HG03045 (cell line): ENCODE measurements around the gene MPZL2.

ENCODE experiments used
- ATAC-seq: cut with Tn5 transposase; IDR thresholded peaks from one replicate; pipeline ENCODE4 v1.9.1; 2021; ENCODE audit warnings: mild to moderate bottlenecking, moderate library complexity; ENCODE audit not compliant: unreplicated experiment

MPZL2 gene

GRCh38 chr11:118223570-118223969 is 40.5 kb downstream of the MPZL2 start:
- no peak for ATAC-seq

DNA sequence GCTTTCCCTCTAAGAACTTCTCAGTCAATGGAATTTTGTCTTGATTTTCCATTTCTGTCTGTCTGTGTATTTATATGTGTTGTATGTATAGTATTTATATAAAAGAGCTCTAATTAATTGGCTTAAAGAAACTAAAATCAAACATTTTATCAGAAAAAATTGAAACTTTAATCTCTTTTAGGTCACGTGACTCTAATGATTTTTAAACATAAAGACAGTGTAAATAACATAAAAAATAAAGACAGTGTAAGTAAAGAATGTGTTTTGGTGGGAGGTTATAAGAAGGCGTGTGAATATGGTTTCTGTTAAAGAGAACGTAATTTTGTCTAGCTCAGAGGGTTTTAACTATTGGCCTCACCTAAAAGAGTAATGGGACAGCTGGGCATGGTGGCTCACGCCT is 41.7 kb downstream of the MPZL2 start:
- no peak for ATAC-seq

- ATAC-seq: no peak
Observed at GRCh38 chr11:118221419-118221818, 42.7 kb downstream of the MPZL2 start.

DNA sequence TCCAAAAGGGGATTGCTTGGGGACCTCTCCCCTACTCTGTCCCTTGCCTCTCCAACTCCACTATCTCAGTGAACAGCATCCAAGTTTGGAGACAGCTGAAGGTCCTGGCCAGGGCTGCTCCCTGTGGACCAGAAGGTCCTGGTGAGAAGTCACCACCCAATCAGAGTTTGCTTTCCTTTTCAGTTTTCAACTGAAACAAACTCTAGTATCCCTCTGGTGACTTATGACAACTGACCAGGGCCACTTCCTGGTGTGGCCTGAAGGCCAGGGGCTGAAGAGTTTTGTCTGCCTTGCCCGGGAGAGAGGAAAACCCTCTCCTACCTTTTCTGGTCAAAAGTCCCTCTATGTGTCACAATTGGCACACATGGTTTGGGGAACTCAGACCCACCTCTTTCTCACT is 44.4 kb downstream of the MPZL2 start:
- ATAC-seq: no peak

DNA sequence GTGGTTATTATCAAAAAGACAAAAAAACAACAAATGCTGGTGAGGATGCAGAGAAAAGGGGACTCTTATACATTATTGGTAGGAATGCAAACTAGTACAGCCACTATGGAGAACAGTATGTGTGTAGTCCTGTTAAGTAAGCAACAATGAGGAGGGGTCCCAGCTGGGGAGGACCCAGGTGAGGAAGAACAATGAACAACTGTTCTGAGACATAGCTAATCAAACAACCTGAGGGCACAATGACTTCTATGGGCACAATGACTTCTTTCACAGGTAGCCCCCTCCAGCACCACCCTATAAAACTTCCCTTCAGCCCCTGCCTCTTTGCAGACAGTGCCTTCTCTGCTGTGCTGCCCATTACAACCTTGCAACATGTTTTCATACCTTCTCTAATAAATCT is 44.9 kb downstream of the MPZL2 start:
- no peak for ATAC-seq

DNA sequence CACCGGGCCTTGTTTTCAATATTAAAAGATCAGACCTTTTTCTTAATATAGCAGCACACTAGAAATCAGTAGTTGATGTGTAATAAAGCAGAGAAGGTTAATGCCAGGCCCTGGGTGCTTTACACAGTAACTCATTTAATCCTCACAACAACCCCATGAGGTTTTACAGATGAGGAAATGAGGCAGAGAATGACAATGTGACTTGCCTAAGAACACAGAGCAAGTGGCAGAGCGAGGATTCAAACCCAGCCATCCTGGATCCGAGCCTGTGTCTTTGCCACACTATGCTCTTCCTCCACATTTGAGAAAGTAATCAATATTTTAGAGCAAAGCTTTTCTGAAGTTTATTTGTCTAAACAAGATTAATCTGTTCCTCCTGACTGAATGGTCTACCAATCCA is 46.5 kb downstream of the MPZL2 start:
- no peak for ATAC-seq

DNA sequence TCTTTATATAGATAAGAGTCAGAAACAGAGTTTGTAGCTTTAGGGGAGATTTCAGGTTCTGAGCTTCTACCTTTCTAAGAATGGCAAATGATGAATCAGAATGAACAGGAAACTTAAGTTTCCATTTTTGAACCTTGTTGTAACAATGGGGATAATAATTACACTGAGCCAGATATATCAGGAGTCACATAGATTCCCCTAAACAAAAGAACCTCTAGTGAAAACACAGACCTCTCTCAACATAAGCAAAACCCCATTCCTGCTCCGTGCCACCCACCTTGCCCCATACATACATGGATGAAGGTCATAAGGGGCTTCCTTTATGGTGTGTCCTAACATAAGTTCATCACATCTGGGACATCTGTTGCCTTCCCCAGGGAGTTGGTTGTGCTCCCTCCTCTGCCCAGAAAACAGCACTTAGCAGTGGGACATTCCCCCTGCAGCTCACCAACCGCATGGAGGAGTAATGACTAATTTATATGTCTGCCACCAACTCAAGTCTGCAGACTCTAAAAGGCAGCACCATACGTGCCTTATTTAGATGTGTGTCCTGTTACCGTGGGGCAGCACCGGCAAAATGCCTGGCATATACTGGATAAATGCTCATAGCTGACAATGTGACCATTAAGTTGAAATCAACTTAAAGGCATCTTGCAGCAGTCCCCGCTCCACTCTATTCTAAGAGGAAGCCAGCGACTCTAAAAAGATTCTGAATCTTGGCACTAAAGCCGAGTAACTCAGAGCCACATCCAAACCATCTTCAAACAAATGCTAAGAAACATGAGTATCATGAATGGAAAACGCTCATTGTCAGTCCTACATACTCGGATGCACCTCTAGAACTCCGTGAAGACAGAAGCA is 47.2 kb downstream of the MPZL2 start:
- peak; percentile 39 for ATAC-seq

- ATAC-seq: no peak
Observed at GRCh38 chr11:118215765-118216164, 48.3 kb downstream of the MPZL2 start.

GRCh38 chr11:118215262-118215661 is 48.8 kb downstream of the MPZL2 start:
- ATAC-seq: no peak

GRCh38 chr11:118214210-118214914 is 49.7 kb downstream of the MPZL2 start:
- ATAC-seq: no peak

DNA sequence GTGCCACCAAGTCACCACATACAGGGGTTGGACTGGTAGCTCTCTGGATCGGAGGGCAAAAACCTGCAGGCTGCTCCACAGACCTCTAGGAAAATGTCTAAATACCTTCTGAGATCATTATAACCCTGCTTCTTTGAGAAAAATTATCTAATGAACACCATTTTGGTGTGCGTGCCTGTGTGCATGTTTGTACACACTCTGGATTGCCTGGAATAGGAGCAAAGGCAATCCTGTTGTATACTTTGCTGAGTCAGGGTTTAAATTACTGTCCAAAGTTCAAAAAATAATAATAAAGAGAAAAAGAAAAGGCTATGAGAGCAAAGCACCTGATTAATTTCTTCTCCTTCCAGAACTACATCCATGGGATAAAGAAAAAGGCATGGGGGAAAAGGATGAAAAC is 50.3 kb downstream of the MPZL2 start:
- no peak for ATAC-seq

DNA sequence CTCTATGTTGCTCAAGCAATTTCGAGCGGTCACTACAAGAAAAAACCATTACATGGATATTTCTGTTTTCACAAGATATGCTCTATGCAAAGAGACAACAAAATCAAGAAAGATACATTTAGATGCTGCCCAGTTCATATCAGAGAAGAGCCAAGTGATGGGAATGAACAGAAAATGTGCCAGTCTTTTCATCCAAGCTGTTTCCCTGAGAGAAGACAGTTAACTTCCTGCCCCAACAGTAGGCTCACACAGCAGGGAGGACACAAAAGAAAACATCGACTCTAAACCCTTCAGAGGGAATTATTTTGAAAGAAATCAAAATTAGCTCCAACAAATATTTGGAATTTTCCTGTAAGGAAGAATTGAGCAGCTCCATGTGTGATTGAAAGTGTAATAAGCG is 50.9 kb downstream of the MPZL2 start:
- no peak for ATAC-seq

GRCh38 chr11:118212781-118213191 is 51.3 kb downstream of the MPZL2 start:
- ATAC-seq: no peak

GRCh38 chr11:118212131-118212725 is 51.9 kb downstream of the MPZL2 start:
- no peak for ATAC-seq

GRCh38 chr11:118211006-118211405 is 53.1 kb downstream of the MPZL2 start:
- ATAC-seq: no peak

DNA sequence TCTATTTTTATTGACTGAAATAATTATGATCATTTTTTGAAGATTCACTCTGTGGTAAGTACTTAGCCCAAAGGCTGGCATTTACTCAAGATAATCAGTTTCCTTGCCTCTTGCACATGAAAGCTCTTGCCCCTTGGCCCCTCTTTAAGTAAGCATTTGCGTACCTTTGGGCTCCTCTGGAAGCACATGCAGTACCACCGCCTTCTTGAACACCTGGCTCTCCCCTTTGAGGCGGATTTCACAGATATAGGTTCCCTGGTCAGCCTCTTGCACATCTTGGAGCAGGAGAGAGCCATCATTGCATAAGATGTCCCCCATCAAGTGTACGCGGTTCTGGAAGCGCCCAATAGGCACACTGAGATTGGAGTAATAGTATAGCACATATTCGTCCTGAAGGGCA is 53.8 kb downstream of the MPZL2 start:
- no peak for ATAC-seq

- ATAC-seq: no peak
Observed at GRCh38 chr11:118209033-118209432, 55.1 kb downstream of the MPZL2 start.

DNA sequence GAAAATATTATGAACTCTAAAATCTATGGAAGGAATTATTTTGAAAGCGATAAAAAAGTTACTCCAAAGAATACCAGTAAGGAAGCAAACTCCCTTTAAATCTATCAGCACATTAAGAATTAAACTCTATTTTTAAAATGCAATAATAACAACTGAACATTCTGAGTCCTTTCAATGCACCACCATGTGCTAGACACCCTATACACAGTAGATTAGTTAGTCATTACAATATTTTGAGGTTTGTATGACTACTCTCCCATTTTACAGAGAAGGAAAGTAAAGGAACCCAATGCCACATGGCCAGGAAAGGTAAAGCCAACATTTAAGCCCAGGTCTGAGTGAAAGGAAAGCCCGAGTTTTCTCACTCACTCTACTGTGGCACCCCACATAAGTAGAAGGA is 57.0 kb downstream of the MPZL2 start:
- ATAC-seq: no peak

DNA sequence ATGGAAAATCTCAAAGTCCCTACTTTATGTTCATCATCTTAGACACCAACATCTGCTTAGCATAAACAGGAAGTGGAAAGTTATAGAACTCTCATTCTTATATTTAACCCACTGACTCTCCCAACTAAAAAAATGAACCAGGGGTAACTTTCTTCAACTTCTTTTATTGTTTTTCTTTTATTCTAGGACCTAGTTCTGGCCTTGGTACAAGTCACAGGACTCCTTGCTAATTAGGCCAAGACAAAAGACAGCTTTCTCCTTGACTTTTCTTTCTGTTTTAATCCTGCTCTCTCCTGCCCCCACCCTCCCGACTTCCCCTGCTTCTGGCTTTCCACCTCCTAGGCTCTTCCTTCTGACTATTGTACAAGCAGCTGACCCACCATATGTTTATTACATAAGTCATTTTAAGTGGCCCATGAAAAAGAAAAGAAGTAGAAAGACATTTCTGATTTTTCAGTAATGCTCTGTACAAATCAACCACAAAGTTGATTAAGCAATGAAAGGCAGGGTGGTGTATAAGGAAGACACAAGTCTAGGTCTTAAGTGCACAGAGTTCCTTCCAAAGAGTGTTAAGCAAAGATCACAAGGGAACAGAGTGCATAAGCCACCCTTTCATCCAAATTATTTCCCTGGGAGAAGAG is 57.6 kb downstream of the MPZL2 start:
- ATAC-seq: no peak

DNA sequence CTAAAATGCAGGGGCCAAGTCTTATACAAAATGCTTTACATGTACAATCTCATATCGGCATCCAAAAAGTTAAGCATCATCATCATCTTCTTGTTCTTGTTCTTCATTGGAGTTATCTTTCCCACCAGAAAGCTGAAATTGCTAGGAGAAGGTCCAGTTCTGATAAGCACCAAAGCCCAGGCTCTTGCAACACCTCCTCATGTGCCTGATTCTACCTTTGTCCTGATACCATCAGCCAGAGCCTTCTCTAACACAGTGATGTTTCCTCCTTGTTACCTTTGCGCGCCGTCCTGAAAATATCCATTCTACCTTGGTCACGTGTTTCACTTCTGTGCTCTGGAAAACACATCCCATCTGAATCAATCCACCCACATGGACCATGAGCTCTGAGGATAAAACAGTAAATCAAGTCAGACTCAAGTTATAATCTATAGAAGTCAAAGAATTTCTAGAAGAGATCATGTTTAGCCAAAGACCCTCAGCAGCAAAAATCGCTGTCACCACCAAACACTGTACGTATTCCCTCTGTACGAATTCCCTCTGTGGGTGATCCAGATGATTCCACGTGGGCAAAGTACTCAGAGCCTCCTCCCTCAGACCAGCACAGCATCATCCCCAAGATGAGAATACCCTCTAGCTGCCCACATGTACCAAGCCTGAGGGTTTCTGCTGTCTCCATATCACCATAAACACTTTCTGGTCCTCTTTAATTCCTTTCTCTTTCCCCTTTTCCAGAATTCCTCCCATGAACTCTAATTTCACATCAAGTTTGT is 58.3 kb downstream of the MPZL2 start:
- no peak for ATAC-seq
